ENCODE measurements around the gene CCM2. TPM values are rescaled to one million over a fixed set of nuclear protein-coding genes. Genes with fewer than 3 reads are reported as not detected.

Gene CCM2
- total RNA-seq, 2 experiments from 2014 or later, result 134 TPM

- Mint-ChIP-seq H3K27ac (peak overlapping the region; percentile 71), H3K36me3 (ENCODE audit: low read depth) (peaks cover 69% of the 10 kb centered on the region), H3K27me3 (no peaks in the 10 kb centered on the region), H3K9me3 (no peaks in the 10 kb centered on the region), H3K4me3 (peak overlapping the region; percentile 43), H3K4me1 (peaks cover 73% of the 10 kb centered on the region)
- ChIA-PET POLR2A (interaction anchor here (1.0 kb wide), 1 partner anchor 8 kb away, joined by 4 read pairs; no protein-coding TSS in a partner anchor), CTCF (interaction anchor here (1.0 to 5.2 kb wide), 4 partner anchors 29 to 62 kb away, joined by 3 to 24 read pairs (median 4); no protein-coding TSS in a partner anchor)
- no peak for DNase-seq
Observed at GRCh38 chr7:45035371-45035770, 35.4 kb downstream of the CCM2 start.

GRCh38 chr7:45035893-45036292 is 35.9 kb downstream of the CCM2 start:
- no peaks in the 10 kb centered on the region for H3K27me3 Mint-ChIP-seq
- H3K4me1 Mint-ChIP-seq, result peaks cover 76% of the 10 kb centered on the region
- no peaks in the 10 kb centered on the region for H3K9me3 Mint-ChIP-seq
- H3K36me3 Mint-ChIP-seq (ENCODE audit: low read depth), result peaks cover 72% of the 10 kb centered on the region
- POLR2A ChIA-PET, result interaction anchor here (0.6 to 1.0 kb wide), 2 partner anchors 8 to 54 kb away, joined by 3 to 4 read pairs; no protein-coding TSS in a partner anchor
- DNase-seq, result peak; percentile 45
- CTCF ChIA-PET, result interaction anchor here (1.0 to 5.2 kb wide), 3 partner anchors 29 to 63 kb away, joined by 3 to 24 read pairs (median 4); no protein-coding TSS in a partner anchor
- H3K27ac Mint-ChIP-seq, result peak overlapping the region; percentile 75
- H3K4me3 Mint-ChIP-seq, result peak overlapping the region; percentile 46

- Mint-ChIP-seq H3K9me3 (no peaks in the 10 kb centered on the region), H3K4me3 (peak overlapping the region; percentile 46), H3K27ac (peak overlapping the region; percentile 75), H3K36me3 (ENCODE audit: low read depth) (peaks cover 76% of the 10 kb centered on the region), H3K27me3 (no peaks in the 10 kb centered on the region), H3K4me1 (peaks cover 80% of the 10 kb centered on the region)
- ChIA-PET CTCF (interaction anchor here (1.0 to 5.2 kb wide), 3 partner anchors 28 to 63 kb away, joined by 3 to 24 read pairs (median 4); no protein-coding TSS in a partner anchor), POLR2A (interaction anchor here (0.6 to 1.0 kb wide), 2 partner anchors 9 to 54 kb away, joined by 3 to 4 read pairs; no protein-coding TSS in a partner anchor)
- no peak for DNase-seq
Observed at GRCh38 chr7:45036317-45036716, 36.3 kb downstream of the CCM2 start.

GRCh38 chr7:45036796-45037195 is 36.8 kb downstream of the CCM2 start:
- Mint-ChIP-seq H3K9me3 (no peaks in the 10 kb centered on the region), H3K36me3 (ENCODE audit: low read depth) (peaks cover 78% of the 10 kb centered on the region), H3K4me1 (peaks cover 76% of the 10 kb centered on the region), H3K27ac (peak overlapping the region; percentile 75), H3K27me3 (no peaks in the 10 kb centered on the region), H3K4me3 (peak overlapping the region; percentile 46)
- DNase-seq, result no peak
- ChIA-PET POLR2A (interaction anchor here (0.6 kb wide), 1 partner anchor 55 kb away, joined by 3 read pairs; no protein-coding TSS in a partner anchor), CTCF (interaction anchor here (0.5 to 5.2 kb wide), 5 partner anchors 9 to 377 kb away, joined by 3 to 24 read pairs (median 4); no protein-coding TSS in a partner anchor)

GRCh38 chr7:45037876-45038275 is 37.9 kb downstream of the CCM2 start:
- H3K36me3 Mint-ChIP-seq (ENCODE audit: low read depth), result peaks cover 77% of the 10 kb centered on the region
- H3K4me1 Mint-ChIP-seq, result peaks cover 73% of the 10 kb centered on the region

DNA sequence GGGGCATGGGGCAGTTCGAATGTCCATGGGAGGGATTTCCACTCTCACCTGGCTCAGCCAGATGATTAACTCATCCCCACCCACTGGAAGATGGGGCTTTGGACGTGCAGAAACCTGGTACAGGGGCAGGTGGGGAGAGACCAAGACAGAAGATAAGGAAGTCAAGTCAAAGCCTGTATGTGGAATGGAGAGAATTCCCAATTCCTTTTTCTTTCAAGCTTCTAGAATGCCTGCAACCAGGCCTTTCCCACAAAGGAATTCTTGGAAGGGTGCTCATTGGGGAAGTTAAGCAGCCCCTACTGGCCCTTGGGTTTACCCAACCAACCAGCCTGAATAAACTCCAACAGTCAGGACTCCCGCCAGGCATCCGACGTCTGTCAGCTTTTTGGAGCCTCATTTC is 39.1 kb downstream of the CCM2 start:
- Mint-ChIP-seq H3K27me3 (no peaks in the 10 kb centered on the region), H3K4me3 (no peak overlapping the region), H3K4me1 (peaks cover 66% of the 10 kb centered on the region), H3K9me3 (no peaks in the 10 kb centered on the region), H3K27ac (no peak overlapping the region), H3K36me3 (ENCODE audit: low read depth) (peaks cover 74% of the 10 kb centered on the region)
- ChIA-PET CTCF (interaction anchor here (0.8 to 1.7 kb wide), 4 partner anchors 10 to 66 kb away, joined by 3 to 6 read pairs (median 4); no protein-coding TSS in a partner anchor), POLR2A (no interaction called here)
- DNase-seq, result no peak

More at GRCh38 chr7:45037876-45038275, 37.9 kb downstream of the CCM2 start:
- no peaks in the 10 kb centered on the region for H3K9me3 Mint-ChIP-seq
- H3K27ac Mint-ChIP-seq, result peak overlapping the region; percentile 9
- ChIA-PET CTCF (interaction anchor here (1.3 to 5.2 kb wide), 2 partner anchors 10 to 65 kb away, joined by 5 to 24 read pairs; no protein-coding TSS in a partner anchor), POLR2A (no interaction called here)
- DNase-seq, result no peak
- no peaks in the 10 kb centered on the region for H3K27me3 Mint-ChIP-seq
- no peak overlapping the region for H3K4me3 Mint-ChIP-seq

DNA sequence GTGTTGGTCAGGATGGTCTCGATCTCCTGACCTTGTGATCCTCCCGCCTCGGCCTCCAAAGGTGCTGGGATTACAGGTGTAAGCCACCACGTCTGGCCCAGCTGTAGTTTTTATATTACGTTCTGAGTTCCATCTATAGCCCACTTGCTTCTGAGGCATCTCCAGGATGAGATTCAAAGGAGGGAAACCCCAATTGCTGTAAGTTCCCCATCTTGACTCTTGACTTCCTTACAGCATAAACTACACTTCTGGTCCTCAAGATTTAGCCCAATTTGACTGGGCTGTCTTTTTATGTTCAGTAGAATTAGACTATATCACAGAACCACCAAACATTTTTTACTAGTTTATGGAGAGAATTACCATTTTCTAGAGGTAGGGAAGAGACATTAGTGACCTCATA is 44.3 kb downstream of the CCM2 start:
- Mint-ChIP-seq H3K36me3 (ENCODE audit: low read depth) (peaks cover 70% of the 10 kb centered on the region), H3K27me3 (no peaks in the 10 kb centered on the region), H3K4me3 (no peak overlapping the region), H3K27ac (no peak overlapping the region), H3K4me1 (peaks cover 40% of the 10 kb centered on the region), H3K9me3 (no peaks in the 10 kb centered on the region)
- ChIA-PET CTCF (no interaction called here), POLR2A (no interaction called here)
- DNase-seq, result no peak

GRCh38 chr7:45048748-45049147 is 48.7 kb downstream of the CCM2 start:
- H3K4me3 Mint-ChIP-seq, result no peak overlapping the region
- DNase-seq, result no peak
- CTCF ChIA-PET, result no interaction called here
- H3K36me3 Mint-ChIP-seq (ENCODE audit: low read depth), result peaks cover 63% of the 10 kb centered on the region
- no peaks in the 10 kb centered on the region for H3K27me3 Mint-ChIP-seq
- H3K9me3 Mint-ChIP-seq, result no peaks in the 10 kb centered on the region
- POLR2A ChIA-PET, result no interaction called here
- no peak overlapping the region for H3K27ac Mint-ChIP-seq
- H3K4me1 Mint-ChIP-seq, result peaks cover 33% of the 10 kb centered on the region

- CTCF ChIA-PET, result no interaction called here
- H3K27me3 Mint-ChIP-seq, result no peaks in the 10 kb centered on the region
- H3K4me3 Mint-ChIP-seq, result no peak overlapping the region
- peaks cover 32% of the 10 kb centered on the region for H3K4me1 Mint-ChIP-seq
- no peaks in the 10 kb centered on the region for H3K9me3 Mint-ChIP-seq
- H3K36me3 Mint-ChIP-seq (ENCODE audit: low read depth), result peaks cover 64% of the 10 kb centered on the region
- no peak overlapping the region for H3K27ac Mint-ChIP-seq
- POLR2A ChIA-PET, result no interaction called here
- DNase-seq, result no peak
Observed at GRCh38 chr7:45050198-45050597, 50.2 kb downstream of the CCM2 start.

- Mint-ChIP-seq H3K27ac (no peak overlapping the region), H3K4me1 (peaks cover 29% of the 10 kb centered on the region), H3K4me3 (no peak overlapping the region), H3K27me3 (no peaks in the 10 kb centered on the region), H3K36me3 (ENCODE audit: low read depth) (peaks cover 64% of the 10 kb centered on the region), H3K9me3 (no peaks in the 10 kb centered on the region)
- DNase-seq, result no peak
- POLR2A ChIA-PET, result no interaction called here
- CTCF ChIA-PET, result no interaction called here
Observed at GRCh38 chr7:45052011-45052410, 52.0 kb downstream of the CCM2 start.

DNA sequence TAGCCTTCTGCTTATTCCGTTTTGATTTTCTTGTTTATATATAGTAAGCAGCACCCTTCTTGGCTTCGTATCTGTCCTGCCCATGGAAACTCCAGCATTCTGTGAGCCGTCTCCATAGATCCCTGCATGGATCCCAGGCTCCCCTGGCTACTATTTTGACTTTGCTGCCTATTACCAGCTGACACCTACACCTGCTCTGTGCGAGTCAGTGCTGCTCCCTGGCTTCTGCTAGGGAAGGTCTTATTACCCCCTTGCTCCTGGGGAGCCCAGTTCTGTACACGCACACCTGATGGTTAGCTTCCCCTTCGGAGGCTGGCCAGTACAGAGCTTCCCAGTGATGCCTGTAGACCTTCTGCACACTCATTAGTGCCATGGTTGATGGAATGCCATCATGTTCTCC is 53.4 kb downstream of the CCM2 start:
- peaks cover 41% of the 10 kb centered on the region for H3K4me1 Mint-ChIP-seq
- no peak overlapping the region for H3K4me3 Mint-ChIP-seq
- CTCF ChIA-PET, result no interaction called here
- H3K36me3 Mint-ChIP-seq (ENCODE audit: low read depth), result peaks cover 66% of the 10 kb centered on the region
- POLR2A ChIA-PET, result no interaction called here
- no peak overlapping the region for H3K27ac Mint-ChIP-seq
- H3K27me3 Mint-ChIP-seq, result no peaks in the 10 kb centered on the region
- DNase-seq, result no peak
- no peaks in the 10 kb centered on the region for H3K9me3 Mint-ChIP-seq

GRCh38 chr7:45053941-45054340 is 53.9 kb downstream of the CCM2 start:
- Mint-ChIP-seq H3K9me3 (no peaks in the 10 kb centered on the region), H3K4me3 (no peak overlapping the region), H3K27me3 (no peaks in the 10 kb centered on the region), H3K36me3 (ENCODE audit: low read depth) (peaks cover 68% of the 10 kb centered on the region), H3K27ac (no peak overlapping the region), H3K4me1 (peaks cover 41% of the 10 kb centered on the region)
- ChIA-PET POLR2A (no interaction called here), CTCF (interaction anchor here (0.6 to 2.0 kb wide), 4 partner anchors 13 to 23 kb away, joined by 3 to 4 read pairs (median 3); no protein-coding TSS in a partner anchor)
- no peak for DNase-seq

DNA sequence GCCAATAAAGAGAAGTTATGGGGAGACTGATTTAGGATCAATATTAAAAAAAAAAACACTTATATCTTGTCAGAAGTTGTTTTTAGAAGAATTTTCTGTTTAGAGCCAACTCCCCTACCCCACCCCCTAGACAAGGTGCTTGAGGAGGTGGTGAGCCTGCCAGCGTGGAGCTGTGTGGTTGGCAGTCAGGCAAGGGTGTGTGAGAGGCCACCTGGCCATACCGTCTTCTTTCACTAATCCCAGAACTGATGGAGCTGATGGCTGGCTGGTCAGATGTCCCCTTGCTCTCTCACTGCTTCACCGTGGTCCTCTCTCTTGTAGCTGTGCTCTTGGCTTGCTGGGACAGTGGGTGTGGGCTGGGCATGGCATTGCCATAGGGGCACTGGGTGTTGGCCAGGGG is 54.4 kb downstream of the CCM2 start:
- Mint-ChIP-seq H3K27ac (no peak overlapping the region), H3K4me1 (peaks cover 42% of the 10 kb centered on the region), H3K4me3 (no peak overlapping the region), H3K27me3 (no peaks in the 10 kb centered on the region), H3K36me3 (ENCODE audit: low read depth) (peaks cover 68% of the 10 kb centered on the region), H3K9me3 (no peaks in the 10 kb centered on the region)
- POLR2A ChIA-PET, result no interaction called here
- DNase-seq, result no peak
- CTCF ChIA-PET, result interaction anchor here (0.6 to 2.0 kb wide), 4 partner anchors 13 to 24 kb away, joined by 3 to 4 read pairs (median 3); no protein-coding TSS in a partner anchor
